ENCODE results near the gene ATP1B2.

The ATP1B2 gene

DNA sequence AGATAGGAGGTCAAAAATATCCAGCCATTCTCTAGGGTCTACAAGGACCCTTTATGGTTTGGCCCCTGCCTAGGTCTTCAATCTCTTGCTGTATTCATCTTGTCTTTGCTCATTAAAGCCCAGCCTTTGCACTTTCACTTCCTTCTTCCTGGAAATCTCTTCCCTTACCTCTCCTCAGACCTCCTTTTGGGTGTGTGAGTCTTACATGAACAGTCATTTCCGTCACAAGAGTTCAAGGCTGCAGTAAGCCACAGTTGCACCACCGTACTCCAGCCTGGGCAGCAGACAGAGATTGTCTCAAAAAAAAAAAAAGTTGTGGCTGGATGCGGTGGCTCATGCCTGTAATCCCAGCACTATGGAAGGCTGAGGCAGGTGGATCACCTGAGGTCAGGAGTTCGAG, 6.0 kb upstream of the ATP1B2 start:
- no peaks in the 10 kb centered on the region for H3K36me3 ChIP-seq (ENCODE audit: low read depth)
- H3K27me3 ChIP-seq (ENCODE audit: insufficient read depth, poor library complexity, severe bottlenecking) = peaks cover 1% of the 10 kb centered on the region
- DNase-seq (ENCODE audit: low spot score) (no peak), ATAC-seq (ENCODE audit: low read depth) (no peak)
- H3K4me1 ChIP-seq (ENCODE audit: insufficient read depth, poor library complexity, severe bottlenecking) = no peaks in the 10 kb centered on the region
- no peak overlapping the region for H3K27ac ChIP-seq (ENCODE audit: poor library complexity, severe bottlenecking)
- H3K4me3 ChIP-seq (ENCODE audit: severe bottlenecking) = no peak overlapping the region
- H3K9me3 ChIP-seq (ENCODE audit: severe bottlenecking) = no peaks in the 10 kb centered on the region
- TF ChIP-seq, protein P1, sequence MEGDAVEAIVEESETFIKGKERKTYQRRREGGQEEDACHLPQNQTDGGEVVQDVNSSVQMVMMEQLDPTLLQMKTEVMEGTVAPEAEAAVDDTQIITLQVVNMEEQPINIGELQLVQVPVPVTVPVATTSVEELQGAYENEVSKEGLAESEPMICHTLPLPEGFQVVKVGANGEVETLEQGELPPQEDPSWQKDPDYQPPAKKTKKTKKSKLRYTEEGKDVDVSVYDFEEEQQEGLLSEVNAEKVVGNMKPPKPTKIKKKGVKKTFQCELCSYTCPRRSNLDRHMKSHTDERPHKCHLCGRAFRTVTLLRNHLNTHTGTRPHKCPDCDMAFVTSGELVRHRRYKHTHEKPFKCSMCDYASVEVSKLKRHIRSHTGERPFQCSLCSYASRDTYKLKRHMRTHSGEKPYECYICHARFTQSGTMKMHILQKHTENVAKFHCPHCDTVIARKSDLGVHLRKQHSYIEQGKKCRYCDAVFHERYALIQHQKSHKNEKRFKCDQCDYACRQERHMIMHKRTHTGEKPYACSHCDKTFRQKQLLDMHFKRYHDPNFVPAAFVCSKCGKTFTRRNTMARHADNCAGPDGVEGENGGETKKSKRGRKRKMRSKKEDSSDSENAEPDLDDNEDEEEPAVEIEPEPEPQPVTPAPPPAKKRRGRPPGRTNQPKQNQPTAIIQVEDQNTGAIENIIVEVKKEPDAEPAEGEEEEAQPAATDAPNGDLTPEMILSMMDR (IDR thresholded peaks at IDR 0.05; ENCODE audit: poor library complexity, severe bottlenecking) = no peak

DNA sequence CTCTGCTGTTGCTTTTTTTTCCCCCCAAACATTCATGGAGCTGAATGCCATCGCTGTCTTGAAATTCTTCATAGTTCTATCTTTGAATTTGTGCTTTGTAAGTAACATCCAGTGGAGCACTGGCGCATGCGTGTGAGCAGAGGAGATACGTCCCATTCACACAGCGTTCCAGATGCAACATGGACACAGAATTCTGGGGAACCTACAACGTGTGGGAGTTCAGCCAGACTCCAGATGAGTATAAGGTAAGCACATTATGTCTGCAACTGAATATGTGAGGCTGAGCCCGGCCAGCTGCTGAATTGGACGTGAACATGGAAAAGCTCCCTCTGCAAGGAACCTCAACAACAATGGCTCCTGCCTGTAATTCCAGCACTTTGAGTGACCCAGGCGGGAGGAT, 4.3 kb upstream of the ATP1B2 start:
- Histone ChIP-seq H3K36me3 (ENCODE audit: low read depth) (no peaks in the 10 kb centered on the region), H3K27me3 (ENCODE audit: insufficient read depth, poor library complexity, severe bottlenecking) (peaks cover 18% of the 10 kb centered on the region), H3K4me3 (ENCODE audit: severe bottlenecking) (no peak overlapping the region), H3K9me3 (ENCODE audit: severe bottlenecking) (no peaks in the 10 kb centered on the region), H3K4me1 (ENCODE audit: insufficient read depth, poor library complexity, severe bottlenecking) (no peaks in the 10 kb centered on the region), H3K27ac (ENCODE audit: poor library complexity, severe bottlenecking) (no peak overlapping the region)
- DNase-seq (ENCODE audit: low spot score) (no peak), ATAC-seq (ENCODE audit: low read depth) (no peak)
- TF ChIP-seq, protein P1 (IDR thresholded peaks at IDR 0.05; ENCODE audit: poor library complexity, severe bottlenecking) = no peak

DNA sequence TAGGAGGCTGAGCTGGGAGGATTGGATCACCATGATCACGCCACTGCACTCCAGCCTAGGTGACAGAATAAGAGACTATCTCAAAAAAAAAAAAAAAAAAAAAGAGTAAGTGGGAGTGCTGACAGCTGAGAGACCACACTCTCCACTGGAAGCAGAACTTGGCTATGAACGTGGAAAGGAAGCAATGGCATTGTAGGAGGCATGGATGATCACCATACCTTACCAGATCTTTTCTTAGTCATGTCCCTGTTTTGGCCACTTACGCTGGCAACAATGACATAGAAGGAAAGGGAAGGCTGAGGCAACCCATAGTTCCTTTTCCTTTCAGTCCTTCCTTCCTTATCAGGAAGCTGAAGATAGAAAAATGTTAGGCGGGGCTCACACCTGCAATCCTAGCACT, 3.7 kb upstream of the ATP1B2 start:
- Histone ChIP-seq H3K27ac (ENCODE audit: poor library complexity, severe bottlenecking) (no peak overlapping the region), H3K36me3 (ENCODE audit: low read depth) (no peaks in the 10 kb centered on the region), H3K9me3 (ENCODE audit: severe bottlenecking) (no peaks in the 10 kb centered on the region), H3K4me3 (ENCODE audit: severe bottlenecking) (no peak overlapping the region), H3K27me3 (ENCODE audit: insufficient read depth, poor library complexity, severe bottlenecking) (peaks cover 24% of the 10 kb centered on the region), H3K4me1 (ENCODE audit: insufficient read depth, poor library complexity, severe bottlenecking) (no peaks in the 10 kb centered on the region)
- DNase-seq (ENCODE audit: low spot score) (no peak), ATAC-seq (ENCODE audit: low read depth) (no peak)
- TF ChIP-seq, protein P1 (IDR thresholded peaks at IDR 0.05; ENCODE audit: poor library complexity, severe bottlenecking) = no peak

DNA sequence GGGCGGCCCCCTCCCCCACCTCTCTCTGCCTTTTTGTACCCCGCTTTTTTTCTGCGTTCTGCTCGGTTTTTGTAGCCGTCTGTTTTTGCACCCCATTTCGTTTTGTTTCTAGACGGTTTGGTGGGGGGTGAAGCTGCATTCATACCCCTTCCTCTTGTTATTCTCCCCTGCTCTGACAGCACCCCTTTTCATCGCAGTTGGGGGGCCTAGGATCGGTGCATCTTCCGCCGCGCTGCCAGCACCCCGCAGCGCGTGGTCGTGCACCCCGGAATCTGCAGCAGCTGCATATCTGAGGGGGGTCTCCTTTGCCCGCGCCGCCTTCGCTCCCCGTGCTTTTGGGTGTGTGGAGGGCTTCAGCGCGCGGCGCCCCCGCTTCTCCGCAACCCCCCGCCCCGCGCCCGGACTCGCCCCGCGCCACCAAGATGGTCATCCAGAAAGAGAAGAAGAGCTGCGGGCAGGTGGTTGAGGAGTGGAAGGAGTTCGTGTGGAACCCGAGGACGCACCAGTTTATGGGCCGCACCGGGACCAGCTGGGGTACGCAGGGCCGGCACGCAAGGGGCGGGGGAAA, 455 bp downstream of the ATP1B2 start:
- peaks cover 41% of the 10 kb centered on the region for H3K27me3 ChIP-seq (ENCODE audit: insufficient read depth, poor library complexity, severe bottlenecking)
- DNase-seq (ENCODE audit: low spot score) = no peak
- H3K36me3 ChIP-seq (ENCODE audit: low read depth) = no peaks in the 10 kb centered on the region
- ATAC-seq (ENCODE audit: low read depth) = no peak
- H3K4me1 ChIP-seq (ENCODE audit: insufficient read depth, poor library complexity, severe bottlenecking) = no peaks in the 10 kb centered on the region
- H3K4me3 ChIP-seq (ENCODE audit: severe bottlenecking) = no peak overlapping the region
- H3K27ac ChIP-seq (ENCODE audit: poor library complexity, severe bottlenecking) = no peak overlapping the region
- TF ChIP-seq, protein P1 (IDR thresholded peaks at IDR 0.05; ENCODE audit: poor library complexity, severe bottlenecking) = no peak
- H3K9me3 ChIP-seq (ENCODE audit: severe bottlenecking) = no peaks in the 10 kb centered on the region

DNA sequence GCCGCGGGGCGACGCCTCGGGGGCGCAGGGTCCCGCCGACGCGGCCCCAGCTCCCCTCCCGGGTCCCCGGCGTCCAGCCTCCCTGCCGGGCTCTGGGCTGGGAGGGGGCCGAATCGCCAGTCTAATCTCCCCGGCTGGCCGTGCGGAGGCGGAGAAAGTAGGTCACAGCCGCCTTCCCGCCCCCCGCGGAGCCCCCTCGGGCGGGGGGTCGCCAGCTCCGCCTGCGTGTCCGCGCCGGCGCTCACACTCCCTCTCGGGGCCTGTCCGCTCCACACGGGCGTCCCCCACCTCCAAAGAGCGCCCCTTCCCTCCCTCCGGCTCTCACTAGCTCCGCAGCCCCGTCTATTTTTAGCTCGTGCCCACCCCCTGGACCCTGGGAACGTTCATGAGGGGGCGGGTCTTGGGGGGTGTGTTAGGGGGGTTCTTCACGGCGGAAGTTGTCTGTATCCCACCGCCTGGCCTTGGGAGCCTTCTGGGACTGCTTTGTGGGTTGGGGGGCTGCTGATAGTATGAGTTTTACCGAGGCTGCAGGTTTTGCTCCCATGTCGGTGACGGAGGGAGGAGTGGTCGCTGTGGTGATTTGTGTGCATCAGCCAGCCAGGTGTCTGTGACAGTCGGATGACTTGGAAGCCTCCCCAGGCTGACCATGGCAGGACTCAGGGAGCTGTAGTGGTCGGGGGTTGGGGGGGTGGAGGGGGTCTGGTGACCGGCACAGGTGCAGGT, 1.1 kb downstream of the ATP1B2 start:
- Histone ChIP-seq H3K4me3 (ENCODE audit: severe bottlenecking) (no peak overlapping the region), H3K4me1 (ENCODE audit: insufficient read depth, poor library complexity, severe bottlenecking) (no peaks in the 10 kb centered on the region), H3K27ac (ENCODE audit: poor library complexity, severe bottlenecking) (no peak overlapping the region), H3K27me3 (ENCODE audit: insufficient read depth, poor library complexity, severe bottlenecking) (peaks cover 41% of the 10 kb centered on the region), H3K36me3 (ENCODE audit: low read depth) (no peaks in the 10 kb centered on the region), H3K9me3 (ENCODE audit: severe bottlenecking) (no peaks in the 10 kb centered on the region)
- ATAC-seq (ENCODE audit: low read depth) (no peak), DNase-seq (ENCODE audit: low spot score) (no peak)
- TF ChIP-seq, protein P1 (IDR thresholded peaks at IDR 0.05; ENCODE audit: poor library complexity, severe bottlenecking) = no peak
